GM12801 (cell line): ENCODE measurements around the gene PTPA.

Experiments
- TF ChIP-seq, protein P1 (sequence below): IDR thresholded peaks from one replicate; pipeline ENCODE4 v1.5.1; 2011; ENCODE audit warnings: control low read depth; ENCODE audit not compliant: insufficient read length; ENCODE audit errors: extremely low read depth

PTPA gene

DNA sequence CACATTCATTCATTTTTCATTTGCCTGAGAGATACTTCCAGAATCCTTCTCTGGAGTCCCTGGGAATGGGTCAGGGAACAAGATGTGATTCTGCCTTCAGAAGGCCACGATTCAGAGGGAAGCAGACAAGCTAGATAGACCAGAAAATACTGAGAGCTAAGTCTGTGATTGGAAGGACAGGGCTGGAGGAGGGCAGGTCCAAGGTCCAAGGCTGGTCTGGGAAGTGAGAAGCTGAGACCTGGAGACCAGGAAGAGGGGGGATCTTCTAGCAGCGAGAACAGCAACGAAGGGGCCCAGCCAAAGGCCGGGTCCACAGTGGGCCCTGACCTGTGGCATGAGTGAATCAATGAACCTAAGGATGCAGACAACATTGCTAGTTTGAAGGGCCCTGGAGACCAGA lies 70.9 kb downstream of the PTPA start:
- TF ChIP-seq, protein P1, sequence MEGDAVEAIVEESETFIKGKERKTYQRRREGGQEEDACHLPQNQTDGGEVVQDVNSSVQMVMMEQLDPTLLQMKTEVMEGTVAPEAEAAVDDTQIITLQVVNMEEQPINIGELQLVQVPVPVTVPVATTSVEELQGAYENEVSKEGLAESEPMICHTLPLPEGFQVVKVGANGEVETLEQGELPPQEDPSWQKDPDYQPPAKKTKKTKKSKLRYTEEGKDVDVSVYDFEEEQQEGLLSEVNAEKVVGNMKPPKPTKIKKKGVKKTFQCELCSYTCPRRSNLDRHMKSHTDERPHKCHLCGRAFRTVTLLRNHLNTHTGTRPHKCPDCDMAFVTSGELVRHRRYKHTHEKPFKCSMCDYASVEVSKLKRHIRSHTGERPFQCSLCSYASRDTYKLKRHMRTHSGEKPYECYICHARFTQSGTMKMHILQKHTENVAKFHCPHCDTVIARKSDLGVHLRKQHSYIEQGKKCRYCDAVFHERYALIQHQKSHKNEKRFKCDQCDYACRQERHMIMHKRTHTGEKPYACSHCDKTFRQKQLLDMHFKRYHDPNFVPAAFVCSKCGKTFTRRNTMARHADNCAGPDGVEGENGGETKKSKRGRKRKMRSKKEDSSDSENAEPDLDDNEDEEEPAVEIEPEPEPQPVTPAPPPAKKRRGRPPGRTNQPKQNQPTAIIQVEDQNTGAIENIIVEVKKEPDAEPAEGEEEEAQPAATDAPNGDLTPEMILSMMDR, result no peak

DNA sequence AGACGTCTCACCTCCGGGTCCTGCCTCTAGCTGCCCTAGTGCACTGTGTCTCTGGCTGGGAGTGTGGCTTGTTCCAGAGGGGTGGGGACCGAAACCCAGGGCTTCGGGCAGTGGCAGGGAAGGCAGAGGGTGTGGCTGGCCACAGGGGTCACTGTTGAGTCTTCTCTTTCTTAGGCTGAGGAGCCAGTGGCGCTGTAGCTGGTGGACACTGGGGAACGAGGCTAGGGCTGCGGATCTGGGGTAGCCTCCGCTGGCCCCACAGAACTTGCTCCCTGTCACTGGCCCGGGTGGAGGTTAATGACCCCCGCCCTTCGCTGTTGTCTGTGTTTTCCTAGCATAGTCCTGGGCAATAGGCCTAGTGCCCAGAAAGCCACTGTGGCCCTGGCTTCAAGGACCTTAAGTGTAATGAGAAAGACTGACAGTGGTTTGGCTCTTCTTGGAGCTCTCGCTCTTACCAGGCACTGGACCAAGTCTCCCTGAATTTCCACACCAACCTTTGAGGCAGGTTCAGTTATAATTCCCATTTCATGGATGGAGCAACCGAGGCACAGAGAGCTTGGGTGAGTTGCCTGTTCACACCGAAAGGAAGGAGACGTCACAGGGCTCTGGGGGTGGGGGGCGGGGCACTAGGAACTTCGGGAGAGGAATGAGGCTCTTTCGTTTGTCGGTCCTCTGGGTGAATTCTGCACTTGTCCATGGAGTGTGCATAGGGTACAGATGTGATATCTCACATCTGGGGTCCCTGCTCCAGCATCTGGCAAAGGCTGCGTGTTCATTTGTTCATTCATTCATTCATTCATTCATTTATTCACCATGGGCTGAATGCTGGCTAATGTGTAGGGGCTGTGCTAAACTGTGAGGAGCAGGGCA lies 71.6 kb downstream of the PTPA start:
- TF ChIP-seq, protein P1, result no peak

DNA sequence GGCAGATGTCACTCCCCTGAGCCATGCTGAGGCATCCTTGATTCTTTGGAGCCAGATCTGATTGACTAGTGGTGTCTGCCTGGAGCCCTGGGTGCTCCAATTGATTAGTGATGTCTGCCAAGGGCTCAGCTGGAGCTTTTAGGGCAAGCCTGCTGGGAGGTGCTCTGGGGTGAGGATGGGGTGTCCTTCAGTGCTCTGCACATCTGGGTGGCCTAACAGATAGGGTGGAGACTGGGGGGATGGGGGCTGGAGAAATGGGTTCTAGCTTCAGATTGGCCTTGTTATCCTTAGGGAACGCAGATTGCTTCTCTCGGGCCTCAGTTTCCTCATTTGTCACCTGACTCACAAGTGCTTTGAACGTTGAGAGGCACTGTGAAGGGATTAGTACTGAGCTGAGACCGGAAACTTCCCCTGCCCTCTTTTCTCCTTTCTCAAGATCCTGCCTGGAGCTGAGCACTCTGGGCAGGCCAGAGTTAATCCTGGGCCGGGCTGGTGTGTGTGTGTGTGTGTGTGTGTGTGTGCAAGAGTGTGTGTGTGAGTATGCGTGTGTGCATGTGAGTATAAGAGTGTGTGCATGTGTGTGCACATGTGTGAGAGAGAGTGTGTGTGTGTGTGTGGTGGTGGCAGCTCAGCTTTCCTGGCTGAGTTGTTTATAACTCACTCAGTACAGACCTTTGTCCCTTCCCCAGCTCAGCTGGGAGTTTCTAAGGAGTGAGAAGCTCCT lies 72.4 kb downstream of the PTPA start:
- TF ChIP-seq, protein P1, result no peak

DNA sequence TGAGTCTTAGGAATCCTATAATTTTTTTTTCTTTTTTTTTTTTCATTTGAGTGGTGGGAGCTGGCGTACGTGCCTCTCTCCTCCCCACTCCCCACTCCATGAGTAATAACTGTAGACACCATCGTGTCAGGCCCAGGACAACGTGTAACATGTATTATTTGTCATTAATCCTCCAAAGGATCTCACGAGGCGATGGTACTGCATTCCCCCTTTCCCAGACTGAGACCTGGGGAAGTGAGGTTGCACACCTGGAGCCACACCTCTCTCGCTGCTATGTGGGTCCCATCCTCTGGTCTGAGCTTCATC lies 73.0 kb downstream of the PTPA start:
- TF ChIP-seq, protein P1, result no peak

DNA sequence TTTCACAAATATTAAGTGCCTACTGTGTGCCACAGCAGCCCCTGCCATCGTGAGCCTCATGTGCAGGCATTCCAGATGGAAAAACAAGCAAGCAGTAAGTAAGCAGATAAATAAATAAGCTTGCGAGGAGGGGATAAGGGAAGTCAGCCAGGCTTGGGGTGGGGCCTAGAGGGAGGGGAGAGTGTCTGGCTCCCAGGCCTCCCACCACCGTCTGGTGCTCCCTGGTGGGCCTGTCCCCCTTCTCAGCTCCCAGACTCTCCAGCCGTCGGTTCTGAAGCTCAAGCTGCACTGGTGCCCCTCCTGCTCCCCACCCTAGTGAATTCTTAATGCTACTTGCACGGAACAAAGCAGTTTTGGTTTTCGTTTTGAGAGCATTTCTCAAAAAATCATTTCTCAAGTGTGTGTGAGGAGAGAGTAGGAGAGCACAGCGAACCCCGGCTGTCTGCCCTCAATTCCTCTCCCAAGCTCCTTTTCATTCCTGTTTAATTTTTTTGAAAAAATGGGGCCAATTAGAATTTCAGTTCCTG lies 73.4 kb downstream of the PTPA start:
- TF ChIP-seq, protein P1, result no peak

DNA sequence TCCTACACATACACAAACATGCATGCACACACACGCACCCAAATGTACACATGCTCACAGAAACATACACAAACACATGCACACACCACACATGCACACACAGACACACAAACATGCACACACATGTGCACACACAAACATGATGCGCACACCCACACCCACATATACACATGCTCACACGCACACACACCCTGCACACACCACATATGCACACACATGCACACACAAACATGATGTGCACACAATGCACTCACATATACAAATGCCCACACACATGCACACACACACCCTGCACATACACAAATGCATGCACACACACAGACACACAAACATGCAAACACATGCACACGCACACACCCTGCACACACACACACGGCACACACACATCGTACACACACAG lies 74.2 kb downstream of the PTPA start:
- TF ChIP-seq, protein P1, result no peak

DNA sequence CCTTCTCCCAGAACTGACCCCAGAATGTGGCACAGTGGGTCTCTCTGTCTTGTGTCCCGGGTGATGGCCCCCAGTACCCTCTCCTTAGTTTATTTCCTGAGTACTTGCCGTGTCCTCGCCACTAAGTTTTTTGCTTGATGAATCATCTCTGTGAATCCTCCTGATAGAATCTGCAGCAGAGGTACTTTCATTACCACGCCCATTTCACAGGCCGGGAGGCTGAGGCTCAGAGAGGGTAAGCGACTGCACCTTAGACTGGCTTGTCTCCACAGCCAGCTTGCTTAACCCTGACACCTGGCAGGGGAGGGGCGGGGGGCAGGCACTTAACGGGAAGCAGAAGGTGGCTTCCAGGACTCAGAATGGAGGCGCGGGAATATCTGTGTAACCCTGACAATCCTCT lies 74.8 kb downstream of the PTPA start:
- TF ChIP-seq, protein P1, result no peak
